ENCODE data around the gene YOD1. TPM values are rescaled to one million over a fixed set of nuclear protein-coding genes. Genes with fewer than 3 reads are reported as not detected.
A peak's percentile ranks its signal among the peaks of the same experiment; 100 is the strongest.

Gene YOD1
- total and polyA plus RNA-seq, 2 of the 13 experiments (the other 11 are each of a cell fraction or from before 2014, with no cell fraction given) = 3.4 to 9.1 TPM

DNA sequence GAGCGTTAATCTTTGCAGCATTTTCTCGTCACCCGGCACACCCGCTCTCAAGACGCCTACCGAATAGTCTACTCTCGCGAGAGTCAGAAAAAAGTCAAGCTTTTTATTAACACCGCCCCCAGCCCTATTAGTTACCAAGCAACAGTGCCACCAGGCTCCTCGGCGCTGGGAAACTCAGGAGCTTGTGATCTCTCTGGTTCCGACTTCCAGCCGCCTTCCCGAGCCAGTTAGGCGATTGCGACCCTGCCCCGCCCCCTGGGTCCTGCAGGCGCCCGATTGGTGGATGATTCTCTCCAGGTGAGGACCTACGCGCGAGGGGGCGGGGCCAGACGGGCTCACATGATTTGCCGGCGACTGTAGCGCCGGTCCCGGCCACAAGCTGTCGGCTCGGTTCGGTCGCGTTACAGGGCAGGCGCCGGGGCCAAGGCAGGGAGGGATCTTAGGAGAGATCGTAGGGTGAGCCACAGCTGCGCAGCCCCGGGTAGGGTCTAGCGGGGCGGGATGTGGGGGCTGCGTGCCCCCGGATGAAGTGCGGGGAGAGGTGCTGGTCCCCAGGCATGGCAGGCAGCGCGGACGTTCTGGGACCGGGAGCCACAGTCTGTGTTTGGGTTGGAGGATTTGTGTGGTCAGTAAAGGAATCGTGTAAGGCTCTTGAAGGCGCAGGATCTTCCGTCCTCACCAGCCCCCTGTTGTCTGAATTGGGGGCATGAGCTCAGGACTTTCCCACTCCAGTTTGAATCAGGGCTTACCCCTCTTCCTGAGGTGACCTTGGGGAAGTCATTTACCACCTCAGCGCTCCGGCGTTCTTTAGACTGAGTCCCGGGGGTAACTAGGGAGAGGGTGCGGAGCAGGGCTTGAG lies 2.1 kb upstream of the YOD1 start, which contains the start of gene PFKFB2 (continued):
- TF ChIP-seq ZBTB1 (CRISPR knock-in tag; IDR thresholded peaks at IDR 0.05; ENCODE audit: borderline replicate concordance) (no peak), HMG20B (CRISPR knock-in tag; conservative IDR thresholded peaks at IDR 0.05) (no peak), ZNF577 (CRISPR knock-in tag; IDR thresholded peaks at IDR 0.05; ENCODE audit: borderline replicate concordance, low read depth) (no peak), ZNF766 (CRISPR knock-in tag; IDR thresholded peaks at IDR 0.05; ENCODE audit: borderline replicate concordance) (no peak), ZNF10 (CRISPR knock-in tag; IDR thresholded peaks at IDR 0.05; ENCODE audit: borderline replicate concordance, low read depth) (no peak), ZNF543 (CRISPR knock-in tag; IDR thresholded peaks at IDR 0.05) (peak; percentile 78; the same call in 1 of the 2 replicates), BORCS8-MEF2B (CRISPR knock-in tag; IDR thresholded peaks at IDR 0.05) (no peak; the same call in 1 of the 2 replicates), HOXA9 (CRISPR knock-in tag; IDR thresholded peaks at IDR 0.05; ENCODE audit: borderline replicate concordance) (no peak), SMYD3 (CRISPR knock-in tag; IDR thresholded peaks at IDR 0.05) (no peak), PAF1 (CRISPR knock-in tag; IDR thresholded peaks at IDR 0.05) (no peak), ZMYM3 (CRISPR knock-in tag; IDR thresholded peaks at IDR 0.05) (no peak), MXD4 (CRISPR knock-in tag; IDR thresholded peaks at IDR 0.05) (peak; percentile 76; the same call in 1 of the 2 replicates), YEATS2 (CRISPR knock-in tag; IDR thresholded peaks at IDR 0.05; ENCODE audit: borderline replicate concordance) (peak; percentile 38; the same call in 1 of the 2 replicates), GTF3A (CRISPR knock-in tag; conservative IDR thresholded peaks at IDR 0.05) (no peak; the same call in 1 of the 2 replicates), SIN3B (IDR thresholded peaks at IDR 0.05; ENCODE audit: low read length) (no peak), ZNF672 (CRISPR knock-in tag; IDR thresholded peaks at IDR 0.05) (no peak), GATA4 (IDR thresholded peaks at IDR 0.05; ENCODE audit: borderline replicate concordance, low read depth) (no peak), TEAD3 (CRISPR knock-in tag; optimal IDR thresholded peaks at IDR 0.05; ENCODE audit: borderline replicate concordance) (no peak)
- TF ChIP-seq, protein P1, sequence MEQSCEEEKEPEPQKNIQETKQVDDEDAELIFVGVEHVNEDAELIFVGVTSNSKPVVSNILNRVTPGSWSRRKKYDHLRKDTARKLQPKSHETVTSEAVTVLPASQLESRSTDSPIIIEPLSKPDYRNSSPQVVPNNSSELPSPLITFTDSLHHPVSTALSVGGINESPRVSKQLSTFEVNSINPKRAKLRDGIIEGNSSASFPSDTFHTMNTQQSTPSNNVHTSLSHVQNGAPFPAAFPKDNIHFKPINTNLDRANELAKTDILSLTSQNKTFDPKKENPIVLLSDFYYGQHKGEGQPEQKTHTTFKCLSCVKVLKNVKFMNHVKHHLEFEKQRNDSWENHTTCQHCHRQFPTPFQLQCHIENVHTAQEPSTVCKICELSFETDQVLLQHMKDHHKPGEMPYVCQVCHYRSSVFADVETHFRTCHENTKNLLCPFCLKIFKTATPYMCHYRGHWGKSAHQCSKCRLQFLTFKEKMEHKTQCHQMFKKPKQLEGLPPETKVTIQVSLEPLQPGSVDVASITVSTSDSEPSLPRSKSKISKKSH (CRISPR knock-in tag; IDR thresholded peaks at IDR 0.05; ENCODE audit: borderline replicate concordance) = 0 out of 2 replicates have a peak, but pooled peaks have one; percentile 27
- TF ChIP-seq, protein P2, sequence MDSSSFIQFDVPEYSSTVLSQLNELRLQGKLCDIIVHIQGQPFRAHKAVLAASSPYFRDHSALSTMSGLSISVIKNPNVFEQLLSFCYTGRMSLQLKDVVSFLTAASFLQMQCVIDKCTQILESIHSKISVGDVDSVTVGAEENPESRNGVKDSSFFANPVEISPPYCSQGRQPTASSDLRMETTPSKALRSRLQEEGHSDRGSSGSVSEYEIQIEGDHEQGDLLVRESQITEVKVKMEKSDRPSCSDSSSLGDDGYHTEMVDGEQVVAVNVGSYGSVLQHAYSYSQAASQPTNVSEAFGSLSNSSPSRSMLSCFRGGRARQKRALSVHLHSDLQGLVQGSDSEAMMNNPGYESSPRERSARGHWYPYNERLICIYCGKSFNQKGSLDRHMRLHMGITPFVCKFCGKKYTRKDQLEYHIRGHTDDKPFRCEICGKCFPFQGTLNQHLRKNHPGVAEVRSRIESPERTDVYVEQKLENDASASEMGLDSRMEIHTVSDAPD (CRISPR knock-in tag; IDR thresholded peaks at IDR 0.05) = peak; percentile 83
- TF ChIP-seq, protein P3, sequence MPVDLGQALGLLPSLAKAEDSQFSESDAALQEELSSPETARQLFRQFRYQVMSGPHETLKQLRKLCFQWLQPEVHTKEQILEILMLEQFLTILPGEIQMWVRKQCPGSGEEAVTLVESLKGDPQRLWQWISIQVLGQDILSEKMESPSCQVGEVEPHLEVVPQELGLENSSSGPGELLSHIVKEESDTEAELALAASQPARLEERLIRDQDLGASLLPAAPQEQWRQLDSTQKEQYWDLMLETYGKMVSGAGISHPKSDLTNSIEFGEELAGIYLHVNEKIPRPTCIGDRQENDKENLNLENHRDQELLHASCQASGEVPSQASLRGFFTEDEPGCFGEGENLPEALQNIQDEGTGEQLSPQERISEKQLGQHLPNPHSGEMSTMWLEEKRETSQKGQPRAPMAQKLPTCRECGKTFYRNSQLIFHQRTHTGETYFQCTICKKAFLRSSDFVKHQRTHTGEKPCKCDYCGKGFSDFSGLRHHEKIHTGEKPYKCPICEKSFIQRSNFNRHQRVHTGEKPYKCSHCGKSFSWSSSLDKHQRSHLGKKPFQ (CRISPR knock-in tag; IDR thresholded peaks at IDR 0.05; ENCODE audit: insufficient replicate concordance) = no peak
- TF ChIP-seq, protein P4, sequence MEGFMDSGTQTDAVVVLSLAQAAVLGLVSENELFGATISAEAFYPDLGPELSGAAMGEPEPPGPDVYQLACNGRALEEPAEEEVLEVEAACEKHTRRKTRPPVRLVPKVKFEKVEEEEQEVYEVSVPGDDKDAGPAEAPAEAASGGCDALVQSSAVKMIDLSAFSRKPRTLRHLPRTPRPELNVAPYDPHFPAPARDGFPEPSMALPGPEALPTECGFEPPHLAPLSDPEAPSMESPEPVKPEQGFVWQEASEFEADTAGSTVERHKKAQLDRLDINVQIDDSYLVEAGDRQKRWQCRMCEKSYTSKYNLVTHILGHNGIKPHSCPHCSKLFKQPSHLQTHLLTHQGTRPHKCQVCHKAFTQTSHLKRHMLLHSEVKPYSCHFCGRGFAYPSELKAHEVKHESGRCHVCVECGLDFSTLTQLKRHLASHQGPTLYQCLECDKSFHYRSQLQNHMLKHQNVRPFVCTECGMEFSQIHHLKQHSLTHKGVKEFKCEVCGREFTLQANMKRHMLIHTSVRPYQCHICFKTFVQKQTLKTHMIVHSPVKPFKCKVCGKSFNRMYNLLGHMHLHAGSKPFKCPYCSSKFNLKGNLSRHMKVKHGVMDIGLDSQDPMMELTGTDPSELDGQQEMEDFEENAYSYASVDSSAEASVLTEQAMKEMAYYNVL (CRISPR knock-in tag; IDR thresholded peaks at IDR 0.05; ENCODE audit: borderline replicate concordance) = no peak
- TF ChIP-seq, protein P5, sequence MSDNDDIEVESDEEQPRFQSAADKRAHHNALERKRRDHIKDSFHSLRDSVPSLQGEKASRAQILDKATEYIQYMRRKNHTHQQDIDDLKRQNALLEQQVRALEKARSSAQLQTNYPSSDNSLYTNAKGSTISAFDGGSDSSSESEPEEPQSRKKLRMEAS (IDR thresholded peaks at IDR 0.05) = no peak
